ENCODE data around the gene SRPX. TPM values are rescaled to one million over a fixed set of nuclear protein-coding genes. Genes with fewer than 3 reads are reported as not detected.

Gene SRPX
- total RNA-seq, 4 donors from 2014 or later = 64.0 to 165 (median 135) TPM

DNA sequence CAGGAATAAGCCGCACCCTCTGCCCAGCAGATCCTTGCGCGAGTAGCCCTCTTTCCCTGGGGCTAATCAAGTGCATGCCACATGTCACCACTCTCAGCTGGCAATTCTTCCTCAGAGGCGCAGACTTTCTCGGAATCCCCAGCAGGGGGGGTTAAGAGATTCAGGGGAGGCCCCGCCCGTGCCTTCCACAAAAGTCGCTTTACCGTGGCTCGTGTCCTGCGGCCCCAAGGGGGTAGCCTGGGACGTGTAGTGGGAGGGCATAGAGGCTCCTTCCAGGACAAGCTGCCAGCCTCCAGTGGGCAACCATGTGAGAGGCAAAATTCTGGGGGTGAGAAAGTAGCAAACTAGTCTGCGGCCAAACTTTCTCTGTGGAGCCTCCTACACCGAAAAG, 652 bp downstream of the SRPX start:
- TF ChIP-seq, protein P1, sequence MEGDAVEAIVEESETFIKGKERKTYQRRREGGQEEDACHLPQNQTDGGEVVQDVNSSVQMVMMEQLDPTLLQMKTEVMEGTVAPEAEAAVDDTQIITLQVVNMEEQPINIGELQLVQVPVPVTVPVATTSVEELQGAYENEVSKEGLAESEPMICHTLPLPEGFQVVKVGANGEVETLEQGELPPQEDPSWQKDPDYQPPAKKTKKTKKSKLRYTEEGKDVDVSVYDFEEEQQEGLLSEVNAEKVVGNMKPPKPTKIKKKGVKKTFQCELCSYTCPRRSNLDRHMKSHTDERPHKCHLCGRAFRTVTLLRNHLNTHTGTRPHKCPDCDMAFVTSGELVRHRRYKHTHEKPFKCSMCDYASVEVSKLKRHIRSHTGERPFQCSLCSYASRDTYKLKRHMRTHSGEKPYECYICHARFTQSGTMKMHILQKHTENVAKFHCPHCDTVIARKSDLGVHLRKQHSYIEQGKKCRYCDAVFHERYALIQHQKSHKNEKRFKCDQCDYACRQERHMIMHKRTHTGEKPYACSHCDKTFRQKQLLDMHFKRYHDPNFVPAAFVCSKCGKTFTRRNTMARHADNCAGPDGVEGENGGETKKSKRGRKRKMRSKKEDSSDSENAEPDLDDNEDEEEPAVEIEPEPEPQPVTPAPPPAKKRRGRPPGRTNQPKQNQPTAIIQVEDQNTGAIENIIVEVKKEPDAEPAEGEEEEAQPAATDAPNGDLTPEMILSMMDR (IDR thresholded peaks at IDR 0.05) = peak in 2 of 5 experiments; percentile 9 to 33
- TF ChIP-seq POLR2A (IDR thresholded peaks at IDR 0.05) (no peak), EP300 (IDR thresholded peaks at IDR 0.05) (peak in 1 of 2 donors; percentile 44)
- Histone ChIP-seq H3K27ac (peak overlapping the region in 1 of 4 donors; percentile 76), H3K4me1 (no peaks in the 10 kb centered on the region), H3K9me3 (no peaks in the 10 kb centered on the region), H3K36me3 (no peaks in the 10 kb centered on the region), H3K4me3 (peak overlapping the region; percentile 32 to 73 (median 53)), H3K27me3 (peaks cover 0 to 7% of the 10 kb centered on the region in 2 donors)
- 0 to 45% methylated on average over 3 to 14 of the region's 14 CpGs for WGBS, 2 donors
- DNase-seq (ENCODE audit: low spot score in 2 of 2) = peak in 1 of 2 donors; percentile 20

DNA sequence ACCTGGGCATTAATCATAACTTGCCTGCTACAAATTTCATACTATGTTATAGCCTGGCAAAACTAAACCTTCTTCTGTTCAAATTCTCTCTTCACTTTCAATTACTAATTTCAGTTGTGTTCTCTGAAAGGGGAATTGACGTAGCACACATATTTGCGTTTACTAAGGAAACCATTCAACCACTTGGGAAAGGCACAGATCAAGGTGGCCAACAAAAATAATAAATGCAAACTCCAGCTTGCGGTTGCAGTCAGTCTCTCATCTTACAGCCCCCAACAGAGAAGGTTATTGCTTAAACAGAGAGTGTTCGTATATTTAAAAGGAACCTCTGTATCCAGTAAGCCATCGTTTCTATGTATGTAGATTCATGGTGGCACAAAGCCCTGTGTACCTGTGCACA, 4.0 kb downstream of the SRPX start:
- 52 to 61% methylated on average over 5 of the region's 5 CpGs for WGBS, 2 donors
- no peak overlapping the region for H3K27ac ChIP-seq
- no peak for DNase-seq (ENCODE audit: low spot score in 2 of 2)

DNA sequence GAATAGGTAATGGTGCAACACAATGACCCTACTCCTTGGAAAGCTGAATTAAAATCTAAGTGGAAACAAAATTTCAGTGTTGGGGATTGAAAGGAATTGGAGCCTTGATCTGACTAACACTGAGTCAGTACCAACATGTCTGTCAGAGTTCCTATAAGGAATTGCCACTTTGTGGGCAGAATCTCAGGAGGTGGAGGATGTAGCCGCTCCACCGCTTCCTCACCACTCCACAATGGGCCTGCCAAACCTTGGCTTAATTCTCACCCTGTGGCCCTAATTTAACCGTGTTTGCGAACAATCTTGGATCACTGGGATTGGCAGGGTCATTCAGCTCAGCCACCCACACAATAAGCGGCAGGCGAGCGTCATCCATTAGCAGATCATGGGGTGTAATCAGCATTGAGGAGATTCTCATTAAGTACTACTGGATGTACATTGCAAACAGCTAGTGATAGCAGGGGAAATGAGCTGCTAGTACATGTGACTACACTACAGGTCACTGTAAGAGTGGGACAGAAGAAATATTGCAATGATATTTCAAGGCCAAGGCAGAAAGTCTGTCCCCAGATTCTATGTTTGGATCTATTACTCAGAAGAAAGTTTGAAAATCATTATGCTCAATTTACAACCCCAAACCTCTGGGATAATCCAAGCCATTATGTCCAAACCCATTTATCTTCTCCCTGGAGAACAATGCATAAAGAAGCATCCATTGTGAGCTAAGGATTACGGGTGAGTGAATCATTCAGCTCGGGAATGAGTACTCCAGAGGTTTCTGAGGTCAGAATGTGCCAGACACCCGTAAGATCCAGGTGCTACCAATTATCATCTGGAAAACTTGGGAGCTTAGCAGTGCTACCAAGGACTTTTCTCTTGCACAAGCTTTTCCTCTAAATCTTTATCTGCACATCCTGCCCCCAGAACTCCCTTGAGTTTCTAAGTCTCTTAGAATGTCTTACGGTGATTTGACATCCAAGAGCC, 5.8 kb downstream of the SRPX start:
- Histone ChIP-seq H3K36me3 (no peaks in the 10 kb centered on the region), H3K27me3 (peaks cover 0 to 7% of the 10 kb centered on the region in 2 donors)
- TF ChIP-seq EP300 (IDR thresholded peaks at IDR 0.05) (peak in 1 of 2 donors; percentile 51), POLR2A (IDR thresholded peaks at IDR 0.05) (no peak)
- TF ChIP-seq, protein P1 (IDR thresholded peaks at IDR 0.05) = no peak

More for the DNA sequence above, 4.0 kb downstream of the SRPX start:
- H3K27me3 ChIP-seq = peaks cover 0 to 7% of the 10 kb centered on the region in 2 donors
- no peaks in the 10 kb centered on the region for H3K9me3 ChIP-seq
- H3K4me1 ChIP-seq = no peaks in the 10 kb centered on the region
- H3K4me3 ChIP-seq = no peak overlapping the region
- TF ChIP-seq EP300 (IDR thresholded peaks at IDR 0.05) (no peak), POLR2A (IDR thresholded peaks at IDR 0.05) (no peak)
- TF ChIP-seq, protein P1 (IDR thresholded peaks at IDR 0.05) = no peak
- H3K36me3 ChIP-seq = no peaks in the 10 kb centered on the region

DNA sequence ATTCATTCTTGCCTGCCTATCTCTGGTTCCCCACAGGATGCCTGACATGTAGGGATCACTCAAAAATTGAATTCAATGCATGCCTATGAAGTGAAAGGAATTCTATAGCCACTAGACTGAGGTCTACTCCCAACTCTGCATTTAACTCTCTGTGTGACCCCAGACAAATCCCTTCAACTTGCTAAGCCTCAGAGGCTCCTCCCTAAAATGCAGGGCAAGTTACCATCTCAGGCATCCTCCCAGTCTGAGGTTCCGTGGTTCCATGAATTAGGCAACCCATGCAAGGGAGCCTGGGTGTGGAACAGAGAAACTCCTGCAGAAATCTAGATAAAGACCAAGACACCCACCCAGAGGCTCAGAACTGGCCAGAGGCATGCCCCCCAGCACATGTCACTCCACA, 6.6 kb downstream of the SRPX start:
- Histone ChIP-seq H3K9me3 (no peaks in the 10 kb centered on the region), H3K27me3 (peaks cover 0 to 3% of the 10 kb centered on the region in 2 donors), H3K4me1 (no peaks in the 10 kb centered on the region), H3K27ac (no peak overlapping the region), H3K4me3 (no peak overlapping the region), H3K36me3 (no peaks in the 10 kb centered on the region)
- WGBS, 2 donors = 57% methylated on average over 1 of the region's 1 CpG; no CpG with 5 or more reads in 1 of the 2 donors
- DNase-seq (ENCODE audit: low spot score in 2 of 2) = no peak
- TF ChIP-seq EP300 (IDR thresholded peaks at IDR 0.05) (no peak), POLR2A (IDR thresholded peaks at IDR 0.05) (no peak)
- TF ChIP-seq, protein P1 (IDR thresholded peaks at IDR 0.05) = no peak

More for the DNA sequence above, 5.8 kb downstream of the SRPX start:
- WGBS, 2 donors = 64 to 74% methylated on average over 11 of the region's 11 CpGs
- H3K9me3 ChIP-seq = no peaks in the 10 kb centered on the region
- no peaks in the 10 kb centered on the region for H3K4me1 ChIP-seq
- no peak for DNase-seq (ENCODE audit: low spot score in 2 of 2)
- H3K4me3 ChIP-seq = no peak overlapping the region
- no peak overlapping the region for H3K27ac ChIP-seq

Measured in tibial nerve (tissue), 4 donors.